NCI-H146 (cell line): ENCODE measurements around the gene DCST1.

ENCODE experiments used
- DNase-seq: peaks from one replicate; lab custom pipeline; 2025; lab: John Stamatoyannopoulos, UW

DCST1 gene

GRCh38 chr1:155073377-155074242 lies 40.0 kb downstream of the DCST1 start:
- no peak for DNase-seq

GRCh38 chr1:155075535-155075934 lies 41.9 kb downstream of the DCST1 start:
- DNase-seq: no peak

GRCh38 chr1:155076371-155076770 lies 42.7 kb downstream of the DCST1 start:
- no peak for DNase-seq

GRCh38 chr1:155077346-155077745 lies 43.7 kb downstream of the DCST1 start:
- DNase-seq: no peak

- no peak for DNase-seq
These were observed 44.3 kb downstream of the DCST1 start for GRCh38 chr1:155077758-155078445.

GRCh38 chr1:155078469-155079209 lies 45.0 kb downstream of the DCST1 start, which contains the start of gene EFNA3:
Gene EFNA3 (plus strand): TSS chr1:155078837. CDS start chr1:155078942, 105 bp downstream.
- DNase-seq: peak; percentile 49

- DNase-seq: no peak
These were observed 45.5 kb downstream of the DCST1 start for GRCh38 chr1:155079210-155079486.

GRCh38 chr1:155079487-155080311 lies 46.1 kb downstream of the DCST1 start:
- no peak for DNase-seq

GRCh38 chr1:155080312-155081228 lies 46.9 kb downstream of the DCST1 start:
- DNase-seq: peak; percentile 72

- DNase-seq: peak; percentile 34
These were observed 48.1 kb downstream of the DCST1 start for GRCh38 chr1:155081472-155082300.

GRCh38 chr1:155082301-155083051 lies 48.9 kb downstream of the DCST1 start:
- DNase-seq: peak; percentile 20

GRCh38 chr1:155083052-155083541 lies 49.5 kb downstream of the DCST1 start:
- DNase-seq: no peak

GRCh38 chr1:155083865-155084721 lies 50.5 kb downstream of the DCST1 start:
- DNase-seq: no peak

GRCh38 chr1:155084722-155085503 lies 51.3 kb downstream of the DCST1 start:
- DNase-seq: peak; percentile 94

GRCh38 chr1:155085504-155086127 lies 52.0 kb downstream of the DCST1 start:
- peak; percentile 42 for DNase-seq

- DNase-seq: peak; percentile 57
These were observed 52.6 kb downstream of the DCST1 start for GRCh38 chr1:155086128-155086741.
